Keratinocyte (primary cell): ENCODE data around the gene SDC3.

ENCODE experiments used
- EZH2 ChIP-seq: IDR thresholded peaks from one replicate; pipeline ENCODE4 v1.6.1; 2012; ENCODE audit warnings: inconsistent platforms, mild to moderate bottlenecking, low read length, moderate library complexity
- TF ChIP-seq, protein P1 (sequence below), 3 experiments: IDR thresholded peaks in 1 of 3; conservative IDR thresholded peaks in 1 of 3; optimal IDR thresholded peaks in 1 of 3; 2 replicates in 2 of 3; 3 replicates in 1 of 3; pipeline versions ENCODE3 to v1.5.1; 2011; ENCODE audit warnings: low read length in 3 of 3, mild to moderate bottlenecking in 3 of 3, moderate library complexity in 2 of 3, control low read depth in 1 of 3, inconsistent platforms in 1 of 3; ENCODE audit not compliant: insufficient read depth in 2 of 3; ENCODE audit errors: extremely low read depth in 1 of 3

DNA sequence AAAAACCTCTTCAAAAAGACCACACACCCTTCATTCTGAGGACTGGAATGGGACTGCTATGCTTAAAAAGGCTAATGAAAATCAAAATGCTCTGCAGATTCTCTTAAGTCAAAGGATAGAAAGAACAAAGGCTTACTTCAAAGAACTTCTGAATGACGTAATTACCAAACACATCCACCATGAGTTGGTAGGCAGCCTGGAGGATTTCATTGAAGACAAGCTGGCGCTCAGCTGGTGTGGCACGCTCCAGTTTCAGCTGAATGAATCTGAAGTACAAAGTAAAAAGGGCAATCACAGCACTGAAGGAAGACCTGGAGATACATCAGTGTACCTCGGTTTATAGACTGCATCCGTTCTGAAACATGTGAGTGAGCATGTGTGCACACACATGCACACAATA lies 43.5 kb upstream of the SDC3 start:
- TF ChIP-seq, protein P1, sequence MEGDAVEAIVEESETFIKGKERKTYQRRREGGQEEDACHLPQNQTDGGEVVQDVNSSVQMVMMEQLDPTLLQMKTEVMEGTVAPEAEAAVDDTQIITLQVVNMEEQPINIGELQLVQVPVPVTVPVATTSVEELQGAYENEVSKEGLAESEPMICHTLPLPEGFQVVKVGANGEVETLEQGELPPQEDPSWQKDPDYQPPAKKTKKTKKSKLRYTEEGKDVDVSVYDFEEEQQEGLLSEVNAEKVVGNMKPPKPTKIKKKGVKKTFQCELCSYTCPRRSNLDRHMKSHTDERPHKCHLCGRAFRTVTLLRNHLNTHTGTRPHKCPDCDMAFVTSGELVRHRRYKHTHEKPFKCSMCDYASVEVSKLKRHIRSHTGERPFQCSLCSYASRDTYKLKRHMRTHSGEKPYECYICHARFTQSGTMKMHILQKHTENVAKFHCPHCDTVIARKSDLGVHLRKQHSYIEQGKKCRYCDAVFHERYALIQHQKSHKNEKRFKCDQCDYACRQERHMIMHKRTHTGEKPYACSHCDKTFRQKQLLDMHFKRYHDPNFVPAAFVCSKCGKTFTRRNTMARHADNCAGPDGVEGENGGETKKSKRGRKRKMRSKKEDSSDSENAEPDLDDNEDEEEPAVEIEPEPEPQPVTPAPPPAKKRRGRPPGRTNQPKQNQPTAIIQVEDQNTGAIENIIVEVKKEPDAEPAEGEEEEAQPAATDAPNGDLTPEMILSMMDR (optimal IDR thresholded peaks at IDR 0.05 in 1 of 3, IDR thresholded peaks at IDR 0.05 in 1 of 3, conservative IDR thresholded peaks at IDR 0.05 in 1 of 3; ENCODE audit: extremely low read depth in 1 of 3, insufficient read depth in 2 of 3, low read length in 3 of 3): no peak
- no peak for TF ChIP-seq EZH2
